Subcutaneous adipose tissue (tissue), 4 donors: ENCODE measurements around the gene WDR37. TPM values are rescaled to one million over a fixed set of nuclear protein-coding genes. Genes with fewer than 3 reads are reported as not detected.

ENCODE experiments used
- total RNA-seq, 4 donors: library from RNA; depleted of rRNA; stranded (reverse); fragments of >200 nt; gene quantifications; one replicate each; pipeline ENCODE4 v1.1.0, GENCODE V29; 2016
- TF ChIP-seq, protein P1 (sequence below): fragments of 450-650 bp; IDR thresholded peaks from one replicate; pipeline ENCODE4 v1.5.1; 2016; ENCODE audit warnings: low read depth, mild to moderate bottlenecking, control low read depth, antibody characterized with exemption, moderate library complexity

Gene WDR37
- total RNA-seq, 4 donors from 2014 or later, result 11.4 to 16.0 (median 15.0) TPM

DNA sequence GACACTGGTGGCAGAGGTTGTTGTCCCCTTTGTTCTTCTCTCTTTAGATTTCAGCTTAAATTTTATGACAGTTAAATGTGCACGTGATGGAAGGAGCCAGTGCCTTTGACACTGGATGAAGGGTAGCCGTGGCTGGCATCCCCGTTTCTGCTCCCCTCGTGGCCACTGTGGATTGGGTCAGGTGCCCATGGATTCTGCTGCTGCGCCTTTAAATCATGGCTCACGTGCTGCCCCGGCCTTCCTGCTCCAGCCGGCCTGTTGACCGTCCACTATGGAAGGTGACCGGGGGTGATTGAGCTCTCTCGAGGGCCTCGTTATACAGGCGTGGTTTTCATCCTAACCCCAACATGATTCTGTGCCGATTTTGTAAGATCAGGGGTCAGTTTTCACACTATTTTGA, 34.5 kb downstream of the WDR37 start:
- TF ChIP-seq, protein P1, sequence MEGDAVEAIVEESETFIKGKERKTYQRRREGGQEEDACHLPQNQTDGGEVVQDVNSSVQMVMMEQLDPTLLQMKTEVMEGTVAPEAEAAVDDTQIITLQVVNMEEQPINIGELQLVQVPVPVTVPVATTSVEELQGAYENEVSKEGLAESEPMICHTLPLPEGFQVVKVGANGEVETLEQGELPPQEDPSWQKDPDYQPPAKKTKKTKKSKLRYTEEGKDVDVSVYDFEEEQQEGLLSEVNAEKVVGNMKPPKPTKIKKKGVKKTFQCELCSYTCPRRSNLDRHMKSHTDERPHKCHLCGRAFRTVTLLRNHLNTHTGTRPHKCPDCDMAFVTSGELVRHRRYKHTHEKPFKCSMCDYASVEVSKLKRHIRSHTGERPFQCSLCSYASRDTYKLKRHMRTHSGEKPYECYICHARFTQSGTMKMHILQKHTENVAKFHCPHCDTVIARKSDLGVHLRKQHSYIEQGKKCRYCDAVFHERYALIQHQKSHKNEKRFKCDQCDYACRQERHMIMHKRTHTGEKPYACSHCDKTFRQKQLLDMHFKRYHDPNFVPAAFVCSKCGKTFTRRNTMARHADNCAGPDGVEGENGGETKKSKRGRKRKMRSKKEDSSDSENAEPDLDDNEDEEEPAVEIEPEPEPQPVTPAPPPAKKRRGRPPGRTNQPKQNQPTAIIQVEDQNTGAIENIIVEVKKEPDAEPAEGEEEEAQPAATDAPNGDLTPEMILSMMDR, result no peak

DNA sequence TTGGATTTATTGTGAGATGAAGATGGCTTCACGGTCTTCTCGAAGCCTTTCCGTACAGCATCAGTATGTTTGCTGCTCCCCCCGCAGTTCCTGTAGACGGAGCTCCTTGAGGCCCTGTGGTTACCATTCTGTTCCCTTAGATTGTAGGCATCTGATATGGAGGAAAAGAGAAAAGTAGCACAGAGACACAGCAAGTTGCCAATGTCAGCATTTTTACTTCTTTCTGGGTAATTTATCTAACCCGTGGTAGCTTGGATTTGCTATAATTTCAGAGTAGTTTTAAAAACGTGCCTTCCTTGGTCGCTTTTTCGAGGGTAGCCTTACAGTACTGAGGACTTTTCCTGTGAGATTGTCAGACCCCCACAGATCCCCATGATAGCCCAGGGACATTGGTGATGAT, 37.5 kb downstream of the WDR37 start:
- TF ChIP-seq, protein P1, result no peak

DNA sequence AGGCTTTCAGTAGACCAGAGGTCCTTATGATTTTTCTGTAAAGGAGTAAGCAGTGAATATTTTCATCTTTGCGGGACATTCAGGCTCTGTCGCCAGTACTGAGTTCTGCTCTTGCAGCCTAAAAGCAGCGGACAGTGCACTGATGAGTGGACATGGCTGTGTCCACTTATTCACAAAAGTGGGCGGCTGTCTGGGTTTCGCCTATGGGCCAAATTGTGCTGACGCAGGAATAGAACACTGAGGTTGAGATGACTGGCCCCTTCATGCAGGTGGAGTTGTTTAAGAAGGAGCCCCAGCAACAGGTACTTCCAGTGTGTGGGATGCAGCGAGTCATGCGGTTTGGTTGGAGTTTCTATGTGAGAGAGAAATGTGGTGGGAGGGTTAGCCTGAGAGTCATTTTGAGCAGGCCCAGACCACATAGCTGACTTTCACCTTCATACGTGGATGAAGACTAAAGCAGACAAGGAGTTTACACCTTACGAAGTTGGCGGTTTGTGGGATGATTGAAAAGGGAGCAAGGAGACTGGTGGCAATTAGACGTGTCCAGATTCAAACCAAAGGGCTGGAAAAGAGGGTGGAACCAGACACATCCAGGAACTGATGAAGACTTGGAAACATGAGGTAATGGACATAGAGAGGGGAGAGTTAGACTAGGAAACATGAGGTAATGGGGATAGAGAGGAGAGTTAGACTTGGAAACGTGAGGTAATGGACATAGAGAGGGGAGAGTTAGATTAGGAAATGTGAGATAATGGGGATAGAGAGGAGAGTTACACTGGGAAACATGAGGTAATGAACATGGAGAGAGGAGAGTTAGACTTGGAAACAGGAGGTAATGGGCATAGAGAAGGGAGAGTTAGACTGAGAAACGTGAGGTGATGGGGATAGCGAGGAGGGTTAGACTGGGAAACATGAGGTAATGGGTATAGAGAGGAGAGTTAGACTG, 38.2 kb downstream of the WDR37 start:
- TF ChIP-seq, protein P1, result no peak

DNA sequence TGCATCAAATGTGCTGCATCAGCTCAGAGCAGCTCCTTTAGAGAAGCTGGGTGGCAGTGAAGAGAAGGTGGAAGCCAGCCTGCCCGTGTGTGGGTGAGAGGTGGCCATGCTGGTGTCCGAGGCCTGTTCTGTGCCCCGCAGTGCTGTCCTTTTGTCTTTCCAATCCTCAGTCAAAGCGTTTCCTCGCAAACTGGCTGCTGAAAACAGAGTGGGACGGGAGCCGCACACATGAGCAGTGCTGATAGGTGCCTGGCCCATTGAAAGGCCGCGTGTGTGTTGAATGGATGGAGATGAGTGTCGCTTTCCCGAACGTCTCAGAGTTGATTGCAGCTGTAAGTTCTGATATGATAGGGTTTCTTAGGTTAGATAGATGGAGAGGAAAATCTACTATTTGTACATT, 39.3 kb downstream of the WDR37 start:
- TF ChIP-seq, protein P1, result no peak

DNA sequence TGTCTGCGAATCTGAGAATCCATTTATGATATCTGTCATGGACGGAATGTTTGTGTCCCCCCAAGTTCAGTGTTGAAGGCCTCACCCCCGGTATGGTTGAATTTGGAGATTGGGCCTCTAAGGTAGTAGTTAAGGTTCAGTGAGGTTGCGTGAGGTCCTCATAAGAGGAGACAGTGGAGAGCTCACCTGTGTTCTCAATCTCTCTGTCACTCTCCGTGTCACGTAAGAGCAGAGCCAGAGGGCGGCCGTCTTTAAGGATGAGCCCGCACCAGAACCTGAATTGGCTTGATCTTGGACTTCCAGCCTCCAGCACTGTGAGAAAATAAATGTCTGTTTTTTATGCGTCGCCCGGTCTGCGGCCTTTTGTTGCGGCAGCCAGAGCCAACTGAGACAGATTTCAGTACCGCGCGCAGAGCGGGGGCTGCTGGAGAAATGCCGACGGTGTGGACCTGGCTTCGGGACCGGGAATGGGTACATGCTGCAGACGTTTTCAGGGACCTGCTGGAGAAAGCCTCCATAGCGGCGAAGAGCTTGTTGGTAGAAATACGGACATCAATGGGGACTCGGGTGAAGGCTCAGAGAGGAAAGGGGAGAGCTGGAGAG, 40.2 kb downstream of the WDR37 start:
- TF ChIP-seq, protein P1, result no peak

DNA sequence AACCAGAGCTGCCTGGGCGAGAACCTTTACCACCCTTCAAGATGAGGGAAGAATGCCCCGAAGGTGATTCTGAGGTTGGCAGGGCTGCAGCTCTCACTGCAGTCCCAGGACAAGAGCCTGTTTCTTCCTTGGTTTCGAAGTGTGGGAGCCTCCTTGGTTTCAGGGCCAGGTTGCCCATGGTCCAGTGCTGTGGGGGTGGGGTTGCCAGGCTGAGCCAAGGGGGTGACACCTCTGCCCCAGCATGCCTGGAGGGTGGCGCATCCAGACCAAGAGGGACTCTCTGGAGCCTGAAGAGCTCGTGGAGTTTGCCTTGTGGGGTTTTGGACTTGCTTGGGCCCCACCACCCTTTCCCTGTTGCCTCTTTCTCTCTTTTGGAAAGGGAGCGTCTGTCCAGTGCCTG, 41.3 kb downstream of the WDR37 start:
- TF ChIP-seq, protein P1, result no peak

DNA sequence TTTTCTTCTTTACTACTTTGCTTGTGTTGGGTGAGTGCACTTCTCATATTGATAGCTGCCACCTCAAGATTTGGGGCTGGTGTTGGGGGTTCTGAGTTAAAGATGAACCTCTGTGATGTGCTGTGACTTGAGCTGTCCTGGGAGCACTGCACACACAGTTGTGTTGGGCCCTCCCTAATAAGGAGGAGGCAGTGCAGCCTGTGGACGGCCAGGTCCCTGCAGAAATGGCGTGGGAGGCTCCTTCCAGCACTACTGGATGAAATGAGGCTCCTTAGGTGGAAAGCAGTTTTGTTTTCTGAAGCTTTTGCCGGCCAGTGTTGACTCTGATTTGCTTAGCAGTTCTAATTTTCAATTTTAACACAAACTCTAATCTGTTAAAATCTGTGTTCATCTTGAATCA, 44.0 kb downstream of the WDR37 start:
- TF ChIP-seq, protein P1, result no peak
